Spinal cord (tissue), 10 donors: Measurements from ENCODE around the gene KDM7A. TPM values are rescaled to one million over a fixed set of nuclear protein-coding genes. Genes with fewer than 3 reads are reported as not detected.

Experiments used
- DNase-seq, 6 donors: peaks; one replicate each; pipeline versions ENCODE4 v3.0.0 to v3.0.0-alpha.2; 2013 to 2015; ENCODE audit warnings: low spot score in 6 of 6, low read depth in 4 of 6
- H3K27ac ChIP-seq: one replicate; pipeline ENCODE4 v1.5.1; 2013; ENCODE audit warnings: low read depth, low read length, control low read depth
- H3K27me3 ChIP-seq: one replicate; pipeline ENCODE4 v1.6.1; 2013; ENCODE audit warnings: low read length; ENCODE audit not compliant: control insufficient read depth, insufficient read depth
- H3K36me3 ChIP-seq: one replicate; pipeline ENCODE4 v1.6.1; 2013; ENCODE audit warnings: low read length; ENCODE audit not compliant: control insufficient read depth, insufficient read depth
- H3K4me1 ChIP-seq: one replicate; pipeline ENCODE4 v1.6.1; 2013; ENCODE audit warnings: low read length; ENCODE audit not compliant: control insufficient read depth, insufficient read depth
- H3K4me3 ChIP-seq: one replicate; pipeline ENCODE4 v1.5.1; 2013; ENCODE audit warnings: low read depth, low read length, control low read depth
- H3K9me3 ChIP-seq: one replicate; pipeline ENCODE4 v1.6.1; 2013; ENCODE audit warnings: low read length; ENCODE audit not compliant: control insufficient read depth, insufficient read depth
- WGBS: methylation state at CpG from one replicate; pipeline ENCODE4 v1.1.5; 2013; ENCODE audit warnings: missing lambda C conversion rate; ENCODE audit not compliant: insufficient coverage; 5-methylcytosine and 5-hydroxymethylcytosine counted together
- polyA plus RNA-seq, 2 donors: library from polyadenylated mRNA; unstranded; fragments of 120-200 nt; gene quantifications; one replicate each; pipeline ENCODE4 v1.2.1, GENCODE V29; 2013; ENCODE audit not compliant: insufficient read length in 2 of 2
- small RNA-seq: library from RNA; depleted of rRNA; stranded (forward); fragments of <200 nt; gene quantifications from one replicate; pipeline ENCODE3, GENCODE V24; 2014; ENCODE audit warnings: low replicate concordance
- total RNA-seq, 2 donors: library from RNA; depleted of rRNA in 1 of 2; stranded (reverse); fragments of 120-200 nt in 1 of 2; fragments of >200 nt in 1 of 2; gene quantifications; one replicate each; pipeline versions ENCODE4 v1.2.3 to v1.2.4, GENCODE V29; 2013 to 2014
- donor health status: healthy.

Gene KDM7A
- total and polyA plus RNA-seq, 4 donors, result 9.1 to 16.8 (median 9.2) TPM

- Histone ChIP-seq H3K27ac (no peak overlapping the region), H3K4me1 (no peaks in the 10 kb centered on the region), H3K36me3 (peaks cover 8% of the 10 kb centered on the region), H3K27me3 (no peaks in the 10 kb centered on the region), H3K4me3 (no peak overlapping the region), H3K9me3 (no peaks in the 10 kb centered on the region)
- WGBS, result 93% methylated on average over 12 of the region's 12 CpGs
- no peak for DNase-seq
Measured at GRCh38 chr7:140039896-140040295, 136.9 kb downstream of the KDM7A start.

GRCh38 chr7:140039066-140039465, 137.7 kb downstream of the KDM7A start:
- H3K4me3 ChIP-seq, result no peak overlapping the region
- peaks cover 8% of the 10 kb centered on the region for H3K36me3 ChIP-seq
- no peak overlapping the region for H3K27ac ChIP-seq
- H3K4me1 ChIP-seq, result no peaks in the 10 kb centered on the region
- no peaks in the 10 kb centered on the region for H3K9me3 ChIP-seq
- WGBS, result 73% methylated on average over 2 of the region's 7 CpGs
- H3K27me3 ChIP-seq, result no peaks in the 10 kb centered on the region
- no peak for DNase-seq

- Histone ChIP-seq H3K36me3 (peaks cover 8% of the 10 kb centered on the region), H3K4me1 (no peaks in the 10 kb centered on the region), H3K27ac (no peak overlapping the region), H3K27me3 (no peaks in the 10 kb centered on the region), H3K4me3 (no peak overlapping the region), H3K9me3 (no peaks in the 10 kb centered on the region)
- DNase-seq, result no peak
- 97% methylated on average over 5 of the region's 11 CpGs for WGBS
Measured at GRCh38 chr7:140036224-140036962, 140.4 kb downstream of the KDM7A start.

GRCh38 chr7:140035400-140036223, 141.2 kb downstream of the KDM7A start:
- no peak overlapping the region for H3K4me3 ChIP-seq
- DNase-seq, result no peak
- H3K4me1 ChIP-seq, result no peaks in the 10 kb centered on the region
- WGBS, result 100% methylated on average over 1 of the region's 7 CpGs
- H3K9me3 ChIP-seq, result no peaks in the 10 kb centered on the region
- peaks cover 8% of the 10 kb centered on the region for H3K36me3 ChIP-seq
- H3K27ac ChIP-seq, result no peak overlapping the region
- no peaks in the 10 kb centered on the region for H3K27me3 ChIP-seq

Small RNA genes within 50 kb of the gene (small RNA-seq; reads per million reads assigned to genes)
- gene RF00019 (not detected), gene RNU6-797P (not detected)

Other genes starting within 250 kb of the KDM7A start
- 10 to 100 TPM; 16.3 to 17.5 TPM for gene PARP12, start 114.0 kb downstream of the KDM7A start, total RNA-seq
- gene PARP12, start 114.0 kb downstream of the KDM7A start, polyA plus RNA-seq, result 10 to 100 TPM; 10.5 to 18.6 TPM
- gene SLC37A3, start 221.5 kb upstream of the KDM7A start, total RNA-seq, result 10 to 100 TPM; 48.8 to 75.9 TPM
- gene SLC37A3, start 221.5 kb upstream of the KDM7A start, polyA plus RNA-seq, result 10 to 100 TPM; 43.7 to 53.6 TPM
- gene RAB19, start 227.1 kb upstream of the KDM7A start, total RNA-seq, result under 1 TPM; 0.44 to 0.99 TPM
- under 1 TPM in 1 of 2 donors, not detected in 1; 0.17 TPM for gene RAB19, start 227.1 kb upstream of the KDM7A start, polyA plus RNA-seq